Measurements from ENCODE around the gene ZFAND5.

ZFAND5 gene

DNA sequence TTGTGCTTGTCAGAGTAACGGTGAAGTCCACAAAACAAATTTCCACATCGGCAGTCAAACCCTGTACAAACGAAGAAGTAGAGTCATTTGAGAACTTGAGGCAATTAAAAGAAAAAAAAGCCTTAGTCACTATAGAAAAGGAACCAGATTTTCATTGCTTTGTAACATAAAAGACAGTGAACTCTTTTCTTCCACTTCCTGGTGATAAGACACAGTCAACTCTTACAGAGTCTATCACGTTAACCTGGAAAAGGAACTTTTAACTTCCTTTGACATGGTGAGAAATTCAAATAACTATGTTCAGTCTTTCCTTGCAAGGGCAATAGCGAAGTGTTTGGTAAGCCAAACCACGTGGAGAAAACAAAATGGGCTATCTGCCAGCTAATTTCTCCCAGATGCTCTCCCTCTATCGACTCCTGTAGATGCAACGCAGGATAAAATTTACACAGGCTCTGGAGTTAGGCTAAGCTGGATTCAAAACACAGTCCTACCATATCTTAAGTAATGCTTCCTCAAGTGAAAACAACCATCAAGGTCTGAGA lies 8.9 kb downstream of the ZFAND5 start:
- DNase-seq (ENCODE audit: low spot score in 2 of 2) = no peak
- Mint-ChIP-seq H3K36me3 (ENCODE audit: insufficient read depth) (peaks cover 73% of the 10 kb centered on the region), H3K27me3 (no peaks in the 10 kb centered on the region), H3K9me3 (no peaks in the 10 kb centered on the region), H3K4me3 (peak overlapping the region; percentile 8), H3K4me1 (peaks cover 42% of the 10 kb centered on the region), H3K27ac (ENCODE audit: low read depth) (no peak overlapping the region)
- no peak for ATAC-seq (replicated peaks; ENCODE audit: extremely low read depth, poor library complexity, severe bottlenecking)

DNA sequence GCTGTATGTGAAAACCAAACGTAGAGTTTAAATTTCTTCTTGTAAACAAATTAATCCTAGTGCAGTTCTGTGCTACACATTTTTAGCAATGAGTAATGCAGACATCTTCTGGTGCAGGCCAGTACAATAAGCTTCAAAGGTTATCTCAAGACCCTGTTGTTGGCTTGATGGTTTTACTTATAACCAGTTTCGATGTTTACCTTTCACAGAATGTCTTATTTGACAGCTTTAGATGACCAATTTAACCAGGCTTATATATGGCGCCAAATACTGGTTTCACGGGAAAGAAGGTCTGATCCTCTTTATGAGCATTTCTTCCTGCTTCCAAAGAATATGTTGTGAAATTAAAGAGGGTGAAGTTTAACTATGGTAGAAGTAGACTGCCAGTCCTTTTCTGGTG lies 9.9 kb downstream of the ZFAND5 start:
- no peak for ATAC-seq (replicated peaks; ENCODE audit: extremely low read depth, poor library complexity, severe bottlenecking)
- Mint-ChIP-seq H3K36me3 (ENCODE audit: insufficient read depth) (peaks cover 67% of the 10 kb centered on the region), H3K27ac (ENCODE audit: low read depth) (no peak overlapping the region), H3K27me3 (no peaks in the 10 kb centered on the region), H3K4me3 (no peak overlapping the region), H3K9me3 (no peaks in the 10 kb centered on the region), H3K4me1 (peaks cover 36% of the 10 kb centered on the region)
- DNase-seq (ENCODE audit: low spot score in 2 of 2) = no peak

DNA sequence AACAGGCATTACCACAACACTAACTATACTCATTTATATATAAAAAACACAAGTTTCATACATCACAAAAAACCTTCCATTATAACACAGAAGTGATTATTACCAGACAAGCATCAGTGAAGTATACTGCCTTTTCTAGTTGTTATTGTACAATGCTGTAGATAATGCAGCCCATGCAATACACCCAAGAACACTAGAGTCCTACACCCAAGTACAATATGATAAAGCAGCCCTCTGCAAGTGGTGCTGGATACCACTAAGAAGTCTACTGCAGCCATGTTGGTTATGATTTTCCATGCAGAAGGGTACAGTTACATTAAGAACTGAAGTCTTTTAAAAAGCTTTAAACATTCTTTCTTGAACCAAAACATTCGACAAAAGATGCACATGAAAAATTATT lies 10.3 kb downstream of the ZFAND5 start:
- ATAC-seq (replicated peaks; ENCODE audit: extremely low read depth, poor library complexity, severe bottlenecking) (no peak), DNase-seq (ENCODE audit: low spot score in 2 of 2) (no peak)
- Mint-ChIP-seq H3K27me3 (no peaks in the 10 kb centered on the region), H3K9me3 (no peaks in the 10 kb centered on the region), H3K4me3 (no peak overlapping the region), H3K27ac (ENCODE audit: low read depth) (no peak overlapping the region), H3K36me3 (ENCODE audit: insufficient read depth) (peaks cover 63% of the 10 kb centered on the region), H3K4me1 (peaks cover 32% of the 10 kb centered on the region)

- Mint-ChIP-seq H3K27ac (ENCODE audit: low read depth) (peak overlapping the region; percentile 25), H3K4me3 (no peak overlapping the region), H3K9me3 (no peaks in the 10 kb centered on the region), H3K27me3 (no peaks in the 10 kb centered on the region), H3K4me1 (peaks cover 25% of the 10 kb centered on the region), H3K36me3 (ENCODE audit: insufficient read depth) (peaks cover 53% of the 10 kb centered on the region)
- DNase-seq (ENCODE audit: low spot score in 2 of 2) = no peak
- no peak for ATAC-seq (replicated peaks; ENCODE audit: extremely low read depth, poor library complexity, severe bottlenecking)
These were observed 11.4 kb downstream of the ZFAND5 start for GRCh38 chr9:72353455-72354116.

GRCh38 chr9:72352911-72353388 lies 12.1 kb downstream of the ZFAND5 start:
- Mint-ChIP-seq H3K4me3 (no peak overlapping the region), H3K4me1 (peaks cover 20% of the 10 kb centered on the region), H3K27me3 (no peaks in the 10 kb centered on the region), H3K36me3 (ENCODE audit: insufficient read depth) (peaks cover 49% of the 10 kb centered on the region), H3K9me3 (no peaks in the 10 kb centered on the region), H3K27ac (ENCODE audit: low read depth) (no peak overlapping the region)
- peak; percentile 9 for ATAC-seq (replicated peaks; ENCODE audit: extremely low read depth, poor library complexity, severe bottlenecking)
- no peak for DNase-seq (ENCODE audit: low spot score in 2 of 2)

DNA sequence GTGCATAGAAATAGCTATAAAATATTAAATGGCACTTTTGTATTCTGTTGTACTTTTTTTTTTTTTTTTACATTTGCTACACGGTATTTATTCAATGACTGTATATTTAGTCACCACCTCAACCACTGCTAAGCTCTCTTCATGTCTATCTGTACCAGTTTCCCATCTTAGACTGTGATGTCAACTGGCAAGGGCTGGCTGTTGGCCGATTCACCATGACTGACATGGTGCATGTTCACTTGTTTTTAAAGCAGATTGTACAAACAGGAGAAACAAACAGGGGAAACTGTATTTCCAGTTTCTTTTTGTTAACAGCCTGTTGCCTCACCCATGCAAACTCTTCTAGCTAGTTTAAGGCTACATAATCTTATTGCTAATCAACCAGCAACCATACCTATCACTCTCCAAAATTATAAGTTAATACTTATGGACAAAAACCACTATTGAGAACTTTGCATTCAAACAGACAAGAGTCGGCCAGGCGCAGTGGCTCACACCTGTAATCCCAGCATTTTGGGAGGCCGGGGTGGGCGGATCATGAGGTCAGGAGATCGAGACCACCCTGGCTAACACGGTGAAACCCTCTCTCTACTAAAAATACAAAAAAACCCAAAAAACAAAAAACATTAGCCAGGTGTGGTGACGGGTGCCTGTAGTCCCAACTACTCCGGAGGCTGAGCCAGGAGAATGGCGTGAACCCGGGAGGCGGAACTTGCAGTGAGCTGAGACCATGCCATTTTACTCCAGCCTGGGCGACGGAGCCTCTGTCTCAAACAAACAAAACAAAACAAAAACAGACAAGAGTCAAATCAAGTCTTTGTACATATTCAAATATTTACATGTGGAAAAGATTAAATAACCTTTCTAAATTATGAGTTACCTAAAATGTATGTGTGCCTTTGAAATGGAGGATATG lies 13.2 kb downstream of the ZFAND5 start:
- no peaks in the 10 kb centered on the region for H3K9me3 Mint-ChIP-seq
- H3K4me3 Mint-ChIP-seq = no peak overlapping the region
- DNase-seq (ENCODE audit: low spot score in 2 of 2) (no peak), ATAC-seq (replicated peaks; ENCODE audit: extremely low read depth, poor library complexity, severe bottlenecking) (no peak)
- H3K27me3 Mint-ChIP-seq = no peaks in the 10 kb centered on the region
- H3K36me3 Mint-ChIP-seq (ENCODE audit: insufficient read depth) = peaks cover 41% of the 10 kb centered on the region
- H3K27ac Mint-ChIP-seq (ENCODE audit: low read depth) = peak overlapping the region; percentile 74
- peaks cover 8% of the 10 kb centered on the region for H3K4me1 Mint-ChIP-seq

DNA sequence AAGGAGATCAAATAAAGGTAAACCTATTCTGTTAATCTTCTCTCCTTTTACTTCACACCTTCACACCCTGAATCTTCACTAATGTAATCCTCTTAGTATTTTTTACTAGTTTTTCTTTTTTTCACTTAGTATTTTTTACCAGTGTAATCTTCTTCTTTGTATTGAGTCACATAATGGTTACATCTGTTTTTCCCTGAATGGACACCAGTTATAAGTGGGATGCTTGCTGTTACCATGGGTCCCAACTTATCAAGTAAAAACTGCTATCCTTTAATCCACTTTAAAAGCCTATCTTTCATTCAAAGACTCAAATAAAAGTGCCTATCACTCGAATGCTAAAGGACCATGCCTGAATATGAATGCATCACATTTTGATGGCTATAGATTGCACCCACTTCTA lies 15.1 kb downstream of the ZFAND5 start:
- Mint-ChIP-seq H3K36me3 (ENCODE audit: insufficient read depth) (peaks cover 24% of the 10 kb centered on the region), H3K4me1 (no peaks in the 10 kb centered on the region), H3K27me3 (no peaks in the 10 kb centered on the region), H3K9me3 (no peaks in the 10 kb centered on the region), H3K27ac (ENCODE audit: low read depth) (no peak overlapping the region), H3K4me3 (no peak overlapping the region)
- DNase-seq (ENCODE audit: low spot score in 2 of 2) (no peak), ATAC-seq (replicated peaks; ENCODE audit: extremely low read depth, poor library complexity, severe bottlenecking) (no peak)

GRCh38 chr9:72349240-72349639 lies 15.8 kb downstream of the ZFAND5 start:
- no peak for ATAC-seq (replicated peaks; ENCODE audit: extremely low read depth, poor library complexity, severe bottlenecking)

DNA sequence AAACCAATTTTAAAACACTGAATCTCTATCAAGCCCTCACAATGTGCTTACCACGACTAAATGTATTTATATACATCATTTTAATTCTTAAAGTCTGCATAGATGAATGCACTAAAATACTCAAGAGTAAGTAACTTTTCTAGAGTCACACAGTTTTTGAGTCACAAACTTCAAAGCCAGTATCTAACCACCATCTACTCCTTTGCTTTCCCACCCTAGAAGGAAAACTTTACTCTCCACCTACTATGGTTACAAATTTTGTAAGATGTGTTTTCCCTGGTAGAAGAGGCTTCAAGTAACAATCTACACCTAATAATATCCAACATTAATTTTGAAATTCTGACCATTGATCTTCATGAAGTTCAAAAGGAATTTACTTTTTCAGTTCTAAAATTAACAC lies 18.7 kb downstream of the ZFAND5 start:
- peaks cover 14% of the 10 kb centered on the region for H3K27me3 Mint-ChIP-seq
- no peaks in the 10 kb centered on the region for H3K9me3 Mint-ChIP-seq
- DNase-seq (ENCODE audit: low spot score in 2 of 2) (no peak), ATAC-seq (replicated peaks; ENCODE audit: extremely low read depth, poor library complexity, severe bottlenecking) (no peak)
- H3K4me1 Mint-ChIP-seq = no peaks in the 10 kb centered on the region
- H3K27ac Mint-ChIP-seq (ENCODE audit: low read depth) = no peak overlapping the region
- H3K36me3 Mint-ChIP-seq (ENCODE audit: insufficient read depth) = peaks cover 4% of the 10 kb centered on the region
- no peak overlapping the region for H3K4me3 Mint-ChIP-seq

More at GRCh38 chr9:72349240-72349639, 15.8 kb downstream of the ZFAND5 start:
- Mint-ChIP-seq H3K4me3 (no peak overlapping the region), H3K4me1 (no peaks in the 10 kb centered on the region), H3K9me3 (no peaks in the 10 kb centered on the region), H3K27ac (ENCODE audit: low read depth) (no peak overlapping the region), H3K36me3 (ENCODE audit: insufficient read depth) (peaks cover 17% of the 10 kb centered on the region), H3K27me3 (no peaks in the 10 kb centered on the region)
- no peak for DNase-seq (ENCODE audit: low spot score in 2 of 2)

DNA sequence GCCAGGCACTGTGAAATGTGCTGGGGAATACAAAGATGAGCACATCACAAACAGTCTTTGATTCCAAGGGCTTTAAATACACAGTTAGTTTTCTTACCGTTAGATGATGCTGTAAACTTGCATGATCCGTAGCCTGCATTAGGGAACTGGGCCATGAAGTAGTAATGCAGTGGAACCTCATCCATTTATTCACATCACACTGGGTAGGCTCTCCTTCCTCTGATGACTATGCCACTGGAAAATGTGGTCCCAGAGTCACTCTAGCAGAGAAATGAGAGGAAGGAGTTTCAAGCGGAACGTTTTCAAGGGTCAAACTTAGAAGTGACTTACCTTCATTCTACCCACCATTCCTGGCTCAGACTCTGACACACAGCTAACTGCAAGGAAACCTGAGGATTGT lies 26.4 kb downstream of the ZFAND5 start:
- H3K4me3 Mint-ChIP-seq = no peak overlapping the region
- H3K27me3 Mint-ChIP-seq = peaks cover 14% of the 10 kb centered on the region
- no peaks in the 10 kb centered on the region for H3K9me3 Mint-ChIP-seq
- no peaks in the 10 kb centered on the region for H3K4me1 Mint-ChIP-seq
- DNase-seq (ENCODE audit: low spot score in 2 of 2) (no peak), ATAC-seq (replicated peaks; ENCODE audit: extremely low read depth, poor library complexity, severe bottlenecking) (no peak)
- H3K27ac Mint-ChIP-seq (ENCODE audit: low read depth) = no peak overlapping the region
- peaks cover 1% of the 10 kb centered on the region for H3K36me3 Mint-ChIP-seq (ENCODE audit: insufficient read depth)

- ATAC-seq (replicated peaks; ENCODE audit: extremely low read depth, poor library complexity, severe bottlenecking) = no peak
- no peak for DNase-seq (ENCODE audit: low spot score in 2 of 2)
- Mint-ChIP-seq H3K36me3 (ENCODE audit: insufficient read depth) (peaks cover 1% of the 10 kb centered on the region), H3K27ac (ENCODE audit: low read depth) (no peak overlapping the region), H3K9me3 (no peaks in the 10 kb centered on the region), H3K4me1 (no peaks in the 10 kb centered on the region), H3K4me3 (no peak overlapping the region), H3K27me3 (peaks cover 4% of the 10 kb centered on the region)
These were observed 27.7 kb downstream of the ZFAND5 start for GRCh38 chr9:72337286-72337685.

DNA sequence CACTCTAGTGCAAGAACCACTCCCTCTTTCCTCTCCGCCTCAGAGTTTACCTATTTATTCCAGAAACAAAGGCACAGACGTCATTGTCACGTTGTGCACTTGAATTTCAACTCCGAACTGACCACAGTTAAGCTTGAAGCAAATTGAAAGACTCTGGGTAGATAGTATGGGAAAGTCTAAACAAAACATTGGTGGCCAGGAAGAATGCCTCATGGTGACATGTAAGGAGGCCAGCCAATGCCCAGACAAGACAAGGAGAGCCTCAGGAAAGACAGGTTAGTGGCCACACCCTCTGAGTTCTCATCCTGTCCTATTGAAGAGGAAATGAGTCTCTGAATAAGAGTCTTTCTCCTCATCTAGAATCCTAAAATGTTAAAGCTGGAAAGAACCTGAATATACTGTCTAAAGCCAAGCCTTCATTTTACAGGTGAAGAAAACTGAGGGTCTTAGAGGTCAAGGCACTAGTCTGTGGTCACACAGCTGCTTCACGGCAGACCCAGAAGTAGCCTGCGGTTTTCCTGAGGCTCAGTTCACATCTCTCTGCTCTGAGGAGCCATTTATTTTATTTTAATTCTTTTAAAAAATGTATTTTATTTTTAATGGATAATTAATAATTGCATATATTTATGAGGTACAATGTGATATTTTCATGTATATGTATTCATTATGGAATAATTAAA lies 30.2 kb downstream of the ZFAND5 start:
- Mint-ChIP-seq H3K27ac (ENCODE audit: low read depth) (no peak overlapping the region), H3K36me3 (ENCODE audit: insufficient read depth) (peaks cover 1% of the 10 kb centered on the region), H3K27me3 (peaks cover 14% of the 10 kb centered on the region), H3K9me3 (no peaks in the 10 kb centered on the region), H3K4me3 (no peak overlapping the region), H3K4me1 (no peaks in the 10 kb centered on the region)
- no peak for ATAC-seq (replicated peaks; ENCODE audit: extremely low read depth, poor library complexity, severe bottlenecking)
- DNase-seq (ENCODE audit: low spot score in 2 of 2) = no peak

Measured in central memory CD8-positive, alpha-beta T cell (primary cell).